D341Med (cell line): ENCODE measurements around the gene COL21A1.

Source experiments
- DNase-seq: peaks from one replicate; pipeline ENCODE4 v3.0.0; 2012; ENCODE audit warnings: low spot score

COL21A1 gene

GRCh38 chr6:56245903-56246351, 1.5 kb downstream of the COL21A1 start:
- DNase-seq = no peak

- DNase-seq = no peak
These were observed 2.7 kb downstream of the COL21A1 start for GRCh38 chr6:56244528-56245253.

GRCh38 chr6:56244089-56244488, 3.3 kb downstream of the COL21A1 start:
- no peak for DNase-seq

GRCh38 chr6:56243518-56244070, 3.8 kb downstream of the COL21A1 start:
- DNase-seq = no peak

- DNase-seq = no peak
These were observed 5.0 kb downstream of the COL21A1 start for GRCh38 chr6:56242346-56242745.

GRCh38 chr6:56241124-56241802, 6.1 kb downstream of the COL21A1 start:
- no peak for DNase-seq

- no peak for DNase-seq
These were observed 9.0 kb downstream of the COL21A1 start for GRCh38 chr6:56238352-56238751.

GRCh38 chr6:56235245-56235644, 12.1 kb downstream of the COL21A1 start:
- no peak for DNase-seq

GRCh38 chr6:56232436-56232835, 14.9 kb downstream of the COL21A1 start:
- DNase-seq = no peak

- no peak for DNase-seq
These were observed 15.6 kb downstream of the COL21A1 start for GRCh38 chr6:56231827-56232226.

GRCh38 chr6:56230976-56231566, 16.3 kb downstream of the COL21A1 start:
- DNase-seq = no peak

GRCh38 chr6:56227071-56227879, 20.1 kb downstream of the COL21A1 start:
- DNase-seq = no peak

- no peak for DNase-seq
These were observed 23.4 kb downstream of the COL21A1 start for GRCh38 chr6:56223995-56224394.

- DNase-seq = no peak
These were observed 24.9 kb downstream of the COL21A1 start for GRCh38 chr6:56222499-56222898.

GRCh38 chr6:56220078-56220477, 27.3 kb downstream of the COL21A1 start:
- DNase-seq = no peak

GRCh38 chr6:56214703-56215101, 32.7 kb downstream of the COL21A1 start:
- no peak for DNase-seq

- no peak for DNase-seq
These were observed 33.2 kb downstream of the COL21A1 start for GRCh38 chr6:56214041-56214702.

GRCh38 chr6:56211724-56212123, 35.7 kb downstream of the COL21A1 start:
- DNase-seq = no peak

GRCh38 chr6:56204134-56204533, 43.2 kb downstream of the COL21A1 start:
- DNase-seq = no peak

GRCh38 chr6:56199956-56200355, 47.4 kb downstream of the COL21A1 start:
- DNase-seq = no peak

- DNase-seq = no peak
These were observed 53.5 kb downstream of the COL21A1 start for GRCh38 chr6:56193846-56194245.

- DNase-seq = no peak
These were observed 59.0 kb downstream of the COL21A1 start for GRCh38 chr6:56188429-56188828.
